ENCODE data around the gene NTM. TPM values are rescaled to one million over a fixed set of nuclear protein-coding genes. Genes with fewer than 3 reads are reported as not detected.
"Not testable (repeated sequence)": the region's sequence is repeated elsewhere in the genome, so short reads cannot be mapped to it uniquely, and the experiment has no call there.

NTM gene
- total RNA-seq, 1 experiment from 2014 or later, result not detected

DNA sequence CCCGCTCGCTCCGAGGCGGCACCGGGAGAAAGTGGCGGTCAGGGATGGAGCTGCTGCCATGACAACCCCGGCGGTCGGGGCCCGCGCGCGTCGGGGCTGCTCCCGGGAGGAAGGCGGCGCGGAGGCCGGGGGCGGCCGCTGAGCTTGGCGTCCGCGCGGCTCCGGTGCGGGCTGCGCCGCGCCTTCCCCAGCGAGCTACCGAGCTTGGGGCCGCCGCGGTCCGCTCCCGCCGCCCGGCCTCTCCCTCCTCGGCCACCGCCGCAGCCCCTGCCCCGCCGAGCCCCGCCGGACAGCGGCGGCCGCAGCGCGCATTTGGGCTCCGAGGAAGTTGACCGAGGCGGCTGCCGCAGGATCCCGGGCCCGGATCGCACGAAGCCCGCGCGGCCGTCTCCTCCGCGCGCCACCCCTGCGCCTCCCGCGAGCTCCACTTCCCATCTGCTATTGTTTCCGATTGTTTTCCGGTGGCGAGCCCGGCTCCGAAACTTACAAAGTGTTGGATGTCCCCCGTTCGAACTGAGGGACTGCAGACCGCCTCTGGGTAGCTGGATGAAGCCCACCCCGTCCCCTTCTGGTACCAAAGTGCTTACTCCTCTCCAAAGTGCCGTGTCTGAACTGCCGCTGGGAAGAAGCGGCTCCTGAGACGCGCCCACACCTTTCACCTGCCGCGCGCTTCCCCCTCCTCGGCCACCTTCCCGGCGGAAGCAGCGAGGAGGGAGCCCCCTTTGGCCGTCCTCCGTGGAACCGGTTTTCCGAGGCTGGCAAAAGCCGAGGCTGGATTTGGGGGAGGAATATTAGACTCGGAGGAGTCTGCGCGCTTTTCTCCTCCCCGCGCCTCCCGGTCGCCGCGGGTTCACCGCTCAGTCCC lies 540.3 kb downstream of the NTM start (continued):
- TF ChIP-seq, protein P1, sequence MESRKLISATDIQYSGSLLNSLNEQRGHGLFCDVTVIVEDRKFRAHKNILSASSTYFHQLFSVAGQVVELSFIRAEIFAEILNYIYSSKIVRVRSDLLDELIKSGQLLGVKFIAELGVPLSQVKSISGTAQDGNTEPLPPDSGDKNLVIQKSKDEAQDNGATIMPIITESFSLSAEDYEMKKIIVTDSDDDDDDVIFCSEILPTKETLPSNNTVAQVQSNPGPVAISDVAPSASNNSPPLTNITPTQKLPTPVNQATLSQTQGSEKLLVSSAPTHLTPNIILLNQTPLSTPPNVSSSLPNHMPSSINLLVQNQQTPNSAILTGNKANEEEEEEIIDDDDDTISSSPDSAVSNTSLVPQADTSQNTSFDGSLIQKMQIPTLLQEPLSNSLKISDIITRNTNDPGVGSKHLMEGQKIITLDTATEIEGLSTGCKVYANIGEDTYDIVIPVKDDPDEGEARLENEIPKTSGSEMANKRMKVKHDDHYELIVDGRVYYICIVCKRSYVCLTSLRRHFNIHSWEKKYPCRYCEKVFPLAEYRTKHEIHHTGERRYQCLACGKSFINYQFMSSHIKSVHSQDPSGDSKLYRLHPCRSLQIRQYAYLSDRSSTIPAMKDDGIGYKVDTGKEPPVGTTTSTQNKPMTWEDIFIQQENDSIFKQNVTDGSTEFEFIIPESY (IDR thresholded peaks at IDR 0.05; ENCODE audit: extremely low read depth, insufficient replicate concordance, low read length), result no peak
- TF ChIP-seq CEBPB (IDR thresholded peaks at IDR 0.05; ENCODE audit: low read depth), result no peak
- TF ChIP-seq SRF (IDR thresholded peaks at IDR 0.05; ENCODE audit: low read depth), result no peak
- no peak for TF ChIP-seq MAX (IDR thresholded peaks at IDR 0.05)
- TF ChIP-seq SIN3A (IDR thresholded peaks at IDR 0.05; ENCODE audit: low read depth), result no peak
- no peak for TF ChIP-seq JUND (IDR thresholded peaks at IDR 0.05)
- TF ChIP-seq, protein P2, sequence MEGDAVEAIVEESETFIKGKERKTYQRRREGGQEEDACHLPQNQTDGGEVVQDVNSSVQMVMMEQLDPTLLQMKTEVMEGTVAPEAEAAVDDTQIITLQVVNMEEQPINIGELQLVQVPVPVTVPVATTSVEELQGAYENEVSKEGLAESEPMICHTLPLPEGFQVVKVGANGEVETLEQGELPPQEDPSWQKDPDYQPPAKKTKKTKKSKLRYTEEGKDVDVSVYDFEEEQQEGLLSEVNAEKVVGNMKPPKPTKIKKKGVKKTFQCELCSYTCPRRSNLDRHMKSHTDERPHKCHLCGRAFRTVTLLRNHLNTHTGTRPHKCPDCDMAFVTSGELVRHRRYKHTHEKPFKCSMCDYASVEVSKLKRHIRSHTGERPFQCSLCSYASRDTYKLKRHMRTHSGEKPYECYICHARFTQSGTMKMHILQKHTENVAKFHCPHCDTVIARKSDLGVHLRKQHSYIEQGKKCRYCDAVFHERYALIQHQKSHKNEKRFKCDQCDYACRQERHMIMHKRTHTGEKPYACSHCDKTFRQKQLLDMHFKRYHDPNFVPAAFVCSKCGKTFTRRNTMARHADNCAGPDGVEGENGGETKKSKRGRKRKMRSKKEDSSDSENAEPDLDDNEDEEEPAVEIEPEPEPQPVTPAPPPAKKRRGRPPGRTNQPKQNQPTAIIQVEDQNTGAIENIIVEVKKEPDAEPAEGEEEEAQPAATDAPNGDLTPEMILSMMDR (IDR thresholded peaks at IDR 0.05 in 2 of 3, conservative IDR thresholded peaks at IDR 0.05 in 1 of 3; ENCODE audit: borderline replicate concordance in 1 of 3, insufficient read depth in 1 of 3, low read depth in 2 of 3, low read length in 2 of 3), result no peak

DNA sequence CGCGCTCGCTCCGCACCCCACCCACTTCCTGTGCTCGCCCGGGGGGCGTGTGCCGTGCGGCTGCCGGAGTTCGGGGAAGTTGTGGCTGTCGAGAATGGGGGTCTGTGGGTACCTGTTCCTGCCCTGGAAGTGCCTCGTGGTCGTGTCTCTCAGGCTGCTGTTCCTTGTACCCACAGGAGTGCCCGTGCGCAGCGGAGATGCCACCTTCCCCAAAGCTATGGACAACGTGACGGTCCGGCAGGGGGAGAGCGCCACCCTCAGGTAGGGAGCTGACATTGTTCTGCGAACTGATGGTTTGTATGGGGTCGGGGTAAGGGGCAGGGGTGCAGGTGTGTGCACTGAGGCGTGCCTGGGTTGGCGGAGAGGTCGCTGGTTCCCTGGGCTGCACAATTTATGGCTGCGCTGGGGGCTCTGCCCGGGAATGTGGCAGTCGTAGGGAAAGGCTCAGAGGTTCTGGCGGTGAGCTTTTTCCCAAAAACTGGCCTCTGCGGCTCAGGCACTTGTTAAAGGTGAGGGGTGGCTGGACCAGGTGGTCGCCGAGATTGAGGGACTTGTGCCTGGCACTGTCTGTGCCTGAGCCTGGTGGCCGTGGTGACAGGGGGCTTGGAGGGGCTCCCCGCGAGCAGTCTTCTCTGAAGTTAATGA lies 541.1 kb downstream of the NTM start:
- H3K9me2 ChIP-seq (ENCODE audit: insufficient read depth); ATAC-seq; intact Hi-C loops (cut with micrococcal nuclease); POLR2A ChIA-PET; H3K4me3 ChIP-seq (replicated peaks in 1 of 2; ENCODE audit: low read depth in 1 of 2, low read length in 2 of 2); H3K27me3 ChIP-seq (ENCODE audit: insufficient read depth, low read length); H3K27ac ChIP-seq (ENCODE audit: low read depth, low read length); H2AFZ ChIP-seq (ENCODE audit: low read depth, low read length, poor library complexity, severe bottlenecking); H4K20me1 ChIP-seq (ENCODE audit: insufficient read depth); H3K4me1 ChIP-seq (ENCODE audit: control insufficient read depth in 1 of 2, insufficient read depth in 2 of 2, low read length in 2 of 2); BruUV-seq (replicated peaks); H3K9ac ChIP-seq (ENCODE audit: low read length); H3K4me2 ChIP-seq (ENCODE audit: low read length); H3K79me2 ChIP-seq (ENCODE audit: insufficient read depth, low read length); DNase-seq (ENCODE audit: low read depth, low spot score); H3K36me3 ChIP-seq (ENCODE audit: control insufficient read depth in 1 of 2, insufficient read depth in 2 of 2, low read length in 2 of 2); CTCF ChIA-PET; RAD21 ChIA-PET (ENCODE audit: low non-redundant PET in 1 of 2, low total read pairs in 2 of 2, uncharacterized antibody in 2 of 2, unreplicated experiment in 2 of 2): not testable (repeated sequence)
- H3K9me3 ChIP-seq (ENCODE audit: control insufficient read depth in 1 of 2, insufficient read depth in 1 of 2, low read depth in 1 of 2, low read length in 2 of 2), result peaks cover 0 to 12% of the 10 kb centered on the region in 2 experiments; a peak in 1 of 4 replicates

All from HCT116 (cell line).